ENCODE results near the gene RASL10A.

DNA sequence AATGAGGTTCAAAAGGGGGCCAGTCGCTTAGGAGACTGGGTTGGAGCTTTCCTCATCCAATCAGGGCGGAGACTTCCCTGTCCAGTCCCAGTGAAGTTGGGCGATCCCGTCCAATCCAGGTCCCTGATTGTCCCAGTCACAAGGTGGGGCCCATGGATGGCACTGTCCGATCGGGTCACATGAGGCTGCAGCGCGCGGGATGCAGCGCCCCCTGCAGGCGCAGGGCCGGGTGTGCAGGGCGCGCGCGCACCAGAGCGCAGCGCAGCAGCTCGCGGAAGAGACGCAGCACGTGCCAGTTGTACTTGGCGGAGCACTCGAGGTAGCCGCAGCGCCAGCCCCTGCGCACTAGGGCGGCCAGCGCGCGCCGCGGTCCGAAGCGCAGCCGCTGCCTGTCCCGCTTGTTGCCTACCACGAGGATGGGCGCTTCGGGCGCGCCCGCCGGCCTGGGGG, 2.3 kb downstream of the RASL10A start:
- no peak for TF ChIP-seq EZH2 (IDR thresholded peaks at IDR 0.05)
- TF ChIP-seq FOXP2 (optimal IDR thresholded peaks at IDR 0.05; ENCODE audit: control extremely low read depth, extremely low read length, insufficient read depth), result no peak
- no peak for TF ChIP-seq POLR2AphosphoS5 (IDR thresholded peaks at IDR 0.05; ENCODE audit: borderline replicate concordance, low read depth, low read length)

Measured in SK-N-MC (cell line).